A549 (cell line): ENCODE results near the gene PCGF3. TPM values are rescaled to one million over a fixed set of nuclear protein-coding genes. Genes with fewer than 3 reads are reported as not detected.

ENCODE experiments used
- ATAC-seq, 2 experiments: fragments of 200-7000 bp in 1 of 2; fragments of >200 bp in 1 of 2; cut with Nextera tagmentation in 1 of 2; cut with Tn5 transposase in 1 of 2; 3 replicates each; pipeline versions ENCODE4 v1.8.0 to v1.9.1; 2018 to 2020; ENCODE audit warnings: mild to moderate bottlenecking in 1 of 2, moderate library complexity in 1 of 2
- CTCF ChIA-PET: fragments of 300-600 bp; sonication (Branson Sonifier 250); formaldehyde crosslinking; extraction: SDS; loops from one replicate; lab custom pipeline; 2021; ENCODE audit warnings: antibody characterized with exemption, inconsistent platforms; lab: Yijun Ruan, JAX
- POLR2A ChIA-PET: fragments of 350-600 bp; formaldehyde crosslinking; extraction: SDS; loops from one replicate; lab custom pipeline; 2021; ENCODE audit warnings: antibody characterized with exemption, inconsistent platforms; lab: Yijun Ruan, JAX
- DNase-seq, 2 experiments: peaks; one replicate each; pipeline versions ENCODE4 v3.0.0 to v3.0.0-alpha.2; 2011 to 2016; ENCODE audit warnings: low read depth in 1 of 2, low spot score in 1 of 2
- FAIRE-seq: peaks from 2 replicates; lab custom pipeline; 2011; peaks lifted over from hg19 to GRCh38; lab: Jason Lieb, UNC
- H3K27ac ChIP-seq, 2 experiments: fragments of >200 bp; sonication (Bioruptor Twin); formaldehyde crosslinking; 3 replicates each; pipeline ENCODE4 v1.5.1; 2016 to 2017
- H3K4me1 ChIP-seq: fragments of >200 bp; sonication (Bioruptor Twin); formaldehyde crosslinking; 3 replicates; pipeline ENCODE4 v1.6.1; 2016
- H3K4me2 ChIP-seq: fragments of >200 bp; sonication (Bioruptor Twin); formaldehyde crosslinking; 3 replicates; pipeline ENCODE4 v1.6.1; 2016
- H3K4me3 ChIP-seq: fragments of >200 bp; sonication (Bioruptor Twin); formaldehyde crosslinking; 3 replicates; pipeline ENCODE4 v1.5.1; 2016
- H3K9me3 ChIP-seq: fragments of >200 bp; sonication (Bioruptor Twin); formaldehyde crosslinking; 3 replicates; pipeline ENCODE4 v1.6.1; 2016
- CEBPB ChIP-seq, 2 experiments: fragments of >200 bp in 1 of 2; sonication (Bioruptor Twin) in 1 of 2; formaldehyde crosslinking in 1 of 2; IDR thresholded peaks; 2 replicates each; pipeline ENCODE4 v1.6.1; 2012 to 2016
- CTCF ChIP-seq: fragments of >200 bp; sonication (Bioruptor Twin); formaldehyde crosslinking; IDR thresholded peaks from 3 replicates; pipeline ENCODE4 v1.5.1; 2016
- E2F6 ChIP-seq: IDR thresholded peaks from 2 replicates; pipeline ENCODE4 v1.6.1; 2012; ENCODE audit warnings: low read depth, borderline replicate concordance
- EHMT2 ChIP-seq: fragments of 200-600 bp; sonication (generic); IDR thresholded peaks from 2 replicates; pipeline ENCODE4 v1.6.1; 2016; ENCODE audit warnings: antibody characterized with exemption, low read depth, mild to moderate bottlenecking, moderate library complexity
- GATA3 ChIP-seq: IDR thresholded peaks from 2 replicates; pipeline ENCODE4 v1.6.1; 2012; ENCODE audit warnings: borderline replicate concordance
- HES2 ChIP-seq: fragments of >200 bp; sonication (Bioruptor Twin); formaldehyde crosslinking; IDR thresholded peaks from 2 replicates; pipeline ENCODE4 v1.6.1; 2016
- JUN ChIP-seq, 2 experiments: fragments of >200 bp; sonication (Bioruptor Twin); formaldehyde crosslinking; IDR thresholded peaks; 2 replicates in 1 of 2; 3 replicates in 1 of 2; pipeline ENCODE4 v1.6.1; 2016 to 2017
- KDM1A ChIP-seq: fragments of 200-600 bp; sonication (generic); IDR thresholded peaks from 2 replicates; pipeline ENCODE4 v1.6.1; 2016; ENCODE audit warnings: low read depth, mild to moderate bottlenecking
- MAX ChIP-seq: IDR thresholded peaks from 2 replicates; pipeline ENCODE4 v1.6.1; 2012
- NFE2L2 ChIP-seq: fragments of 150-350 bp; conservative IDR thresholded peaks from 2 replicates; pipeline ENCODE4 v1.6.1; 2014; ENCODE audit warnings: low read length
- POLR2A ChIP-seq: IDR thresholded peaks from 2 replicates; pipeline ENCODE4 v1.6.1; 2012; ENCODE audit warnings: mild to moderate bottlenecking, low read length
- RAD21 ChIP-seq, 2 experiments: fragments of >200 bp in 1 of 2; sonication (Bioruptor Twin) in 1 of 2; formaldehyde crosslinking in 1 of 2; IDR thresholded peaks in 1 of 2; conservative IDR thresholded peaks in 1 of 2; 2 replicates in 1 of 2; 3 replicates in 1 of 2; pipeline ENCODE4 v1.6.1; 2012 to 2018; ENCODE audit warnings: inconsistent platforms in 1 of 2
- REST ChIP-seq: fragments of 200-600 bp; sonication (generic); IDR thresholded peaks from 2 replicates; pipeline ENCODE4 v1.6.1; 2016; ENCODE audit warnings: antibody characterized with exemption, mild to moderate bottlenecking, moderate library complexity
- SMC3 ChIP-seq: fragments of >200 bp; sonication (Bioruptor Twin); formaldehyde crosslinking; IDR thresholded peaks from 3 replicates; pipeline ENCODE4 v1.6.1; 2018; ENCODE audit warnings: inconsistent platforms
- SREBF2 ChIP-seq: fragments of 450-650 bp; IDR thresholded peaks from 2 replicates; pipeline ENCODE4 v1.6.1; 2014; ENCODE audit warnings: mild to moderate bottlenecking, moderate library complexity
- TFCP2L1 ChIP-seq: fragments of 250-450 bp; sonication (Bioruptor Pico); IDR thresholded peaks from 2 replicates; pipeline ENCODE4 v1.5.0; 2021; ENCODE audit warnings: mild to moderate bottlenecking
- ZC3H11A ChIP-seq: fragments of 450-650 bp; IDR thresholded peaks from 2 replicates; pipeline ENCODE4 v1.6.1; 2014; ENCODE audit warnings: antibody characterized with exemption, mild to moderate bottlenecking
- WGBS: methylation state at CpG from one replicate; pipeline ENCODE4 v1.1.6; 2017; ENCODE audit errors: missing lambda C conversion rate; 5-methylcytosine and 5-hydroxymethylcytosine counted together
- polyA plus RNA-seq, 4 experiments: library from polyadenylated mRNA; depleted of rRNA in 3 of 4; stranded (reverse); fragments of >200 nt; fragmentation: RNase III in 1 of 4; extraction: RNeasy Plus Mini Kit Qiagen cat#74134 plus additional on column Dnase treatment in 1 of 4; gene quantifications; 2 replicates in 3 of 4; 3 replicates in 1 of 4; pipeline ENCODE4 v1.2.3, GENCODE V29; 2011 to 2017

PCGF3 gene
- polyA plus RNA-seq, 2 of the 4 experiments (the other 2 are of a cell fraction) = 15.9 to 21.0 TPM

- DNase-seq = peak in 1 of 2 experiments; percentile 73
- Histone ChIP-seq H3K4me1 (peaks cover 31% of the 10 kb centered on the region), H3K4me2 (no peak overlapping the region), H3K27ac (peak overlapping the region in 1 of 2 experiments; percentile 44; a peak in 1 of 6 replicates)
- CTCF ChIA-PET = interaction anchor here (0.6 to 1.4 kb wide), 11 partner anchors 8 to 84 kb away, joined by 3 to 8 read pairs (median 4); partner anchors contain the start of genes ATP5ME and MYL5
- POLR2A ChIA-PET = interaction anchor here (0.7 kb wide), 1 partner anchor 10 kb away, joined by 3 read pairs; the partner anchor contains the start of genes ATP5ME and MYL5
- 32% methylated on average over 7 of the region's 19 CpGs for WGBS
- peak; percentile 49 for TF ChIP-seq CTCF
- no peak for TF ChIP-seq CEBPB (IDR thresholded peaks at IDR 0.05)
- TF ChIP-seq SREBF2 = no peak
- no peak for TF ChIP-seq REST
- 0 out of 5 replicates have a peak, but pooled peaks of 1 of the 2 experiments have one; percentile 14 for TF ChIP-seq RAD21 (conservative IDR thresholded peaks at IDR 0.05 in 1 of 2, IDR thresholded peaks at IDR 0.05 in 1 of 2)
- TF ChIP-seq HES2 = no peak
- peak in 1 of 2 experiments; percentile 26; a peak in 1 of 5 replicates for TF ChIP-seq JUN (IDR thresholded peaks at IDR 0.05)
- 0 out of 3 replicates have a peak, but pooled peaks have one; percentile 13 for TF ChIP-seq SMC3
- TF ChIP-seq, all 56 proteins: peak for 4
- ATAC-seq (peak; percentile 4 to 65; a peak in 3 of 6 replicates), FAIRE-seq (no peak)
- no peak overlapping the region for H3K4me3 ChIP-seq
- no peaks in the 10 kb centered on the region for H3K9me3 ChIP-seq
These were observed 21.5 kb upstream of the PCGF3 start for GRCh38 chr4:683982-684622.

GRCh38 chr4:684623-685327 lies 20.9 kb upstream of the PCGF3 start:
- no peak overlapping the region for H3K4me3 ChIP-seq
- FAIRE-seq (no peak), ATAC-seq (no peak), DNase-seq (no peak)
- H3K4me1 ChIP-seq = peaks cover 31% of the 10 kb centered on the region
- H3K27ac ChIP-seq = no peak overlapping the region
- no peaks in the 10 kb centered on the region for H3K9me3 ChIP-seq
- H3K4me2 ChIP-seq = no peak overlapping the region
- TF ChIP-seq MAX (no peak), CTCF (no peak), POLR2A (no peak), EHMT2 (no peak), KDM1A (no peak), ZC3H11A (no peak), E2F6 (no peak), NFE2L2 (no peak), TFCP2L1 (CRISPR knock-in tag) (no peak), GATA3 (no peak)
- WGBS = 71% methylated on average over 9 of the region's 21 CpGs
- ChIA-PET CTCF (interaction anchor here (0.7 to 1.4 kb wide), 8 partner anchors 7 to 83 kb away, joined by 3 to 8 read pairs (median 4); partner anchors contain the start of genes ATP5ME and MYL5), POLR2A (no interaction called here)
